SK-N-SH (cell line): ENCODE results near the gene FAM124A. TPM values are rescaled to one million over a fixed set of nuclear protein-coding genes. Genes with fewer than 3 reads are reported as not detected.

Experiments
- CTCF ChIA-PET: fragments of 300-600, 350-600 bp; formaldehyde crosslinking; extraction: SDS; loops from one replicate; lab custom pipeline; 2021; lab: Yijun Ruan, JAX
- POLR2A ChIA-PET: fragments of 350-600 bp; sonication (Branson Sonifier 250); formaldehyde crosslinking; extraction: SDS; loops from one replicate; lab custom pipeline; 2020; ENCODE audit warnings: antibody characterized with exemption, inconsistent platforms; lab: Yijun Ruan, JAX
- DNase-seq: peaks from one replicate; pipeline ENCODE4 v3.0.0; 2012
- H2AFZ ChIP-seq: fragments of 200-600 bp; sonication (generic); 2 replicates; pipeline ENCODE4 v1.8.1; 2016; ENCODE audit warnings: antibody characterized with exemption, mild to moderate bottlenecking, low read depth
- H3F3A ChIP-seq: fragments of 200-600 bp; sonication (generic); replicated peaks from 2 replicates; pipeline ENCODE3; 2016; ENCODE audit warnings: antibody characterized with exemption, mild to moderate bottlenecking; ENCODE audit not compliant: insufficient read depth
- H3K27ac ChIP-seq, 2 experiments: fragments of 200-500 bp in 1 of 2; fragments of 200-600 bp in 1 of 2; sonication (Bioruptor generic) in 1 of 2; sonication (generic), shearing (Covaris generic) in 1 of 2; 2 replicates each; pipeline versions ENCODE4 v1.5.1 to v1.6.1; 2014 to 2016; ENCODE audit warnings: low read depth in 2 of 2, inconsistent platforms in 1 of 2, low read length in 1 of 2, mild to moderate bottlenecking in 1 of 2, mixed read lengths in 1 of 2
- H3K27me3 ChIP-seq: fragments of 200-600 bp; sonication (generic), shearing (Covaris generic); 2 replicates; pipeline ENCODE4 v1.6.1; 2016; ENCODE audit warnings: mixed run types; ENCODE audit not compliant: insufficient read depth
- H3K36me3 ChIP-seq, 2 experiments: fragments of 200-500 bp in 1 of 2; fragments of 200-600 bp in 1 of 2; sonication (Bioruptor generic) in 1 of 2; sonication (generic) in 1 of 2; replicated peaks in 1 of 2; 2 replicates each; pipeline versions ENCODE3 to v1.5.1; 2014 to 2016; ENCODE audit warnings: low read length in 1 of 2, mild to moderate bottlenecking in 1 of 2; ENCODE audit not compliant: insufficient read depth in 2 of 2, control insufficient read depth in 1 of 2
- H3K4me1 ChIP-seq, 2 experiments: fragments of 200-500 bp in 1 of 2; fragments of 200-600 bp in 1 of 2; sonication (Bioruptor generic) in 1 of 2; sonication (generic), shearing (Covaris generic) in 1 of 2; 2 replicates each; pipeline versions ENCODE4 v1.5.1 to v1.6.1; 2014 to 2016; ENCODE audit warnings: low read depth in 1 of 2, low read length in 1 of 2, mixed run types in 1 of 2; ENCODE audit not compliant: insufficient read depth in 2 of 2, control insufficient read depth in 1 of 2
- H3K4me2 ChIP-seq: fragments of 200-600 bp; sonication (generic), shearing (Covaris generic); 2 replicates; pipeline ENCODE4 v1.6.1; 2017; ENCODE audit warnings: mixed run types
- H3K4me3 ChIP-seq, 2 experiments: fragments of 200-500 bp in 1 of 2; fragments of 200-600 bp in 1 of 2; sonication (Bioruptor generic) in 1 of 2; sonication (generic), shearing (Covaris generic) in 1 of 2; 2 replicates each; pipeline versions ENCODE4 v1.5.1 to v1.8.1; 2014 to 2016; ENCODE audit warnings: low read depth in 2 of 2, inconsistent platforms in 1 of 2, low read length in 1 of 2, mild to moderate bottlenecking in 1 of 2, mixed read lengths in 1 of 2, moderate library complexity in 1 of 2
- H3K79me2 ChIP-seq: fragments of 200-600 bp; sonication (generic); 2 replicates; pipeline ENCODE4 v1.8.1; 2017; ENCODE audit warnings: mild to moderate bottlenecking; ENCODE audit not compliant: insufficient read depth
- H3K9ac ChIP-seq: fragments of 200-600 bp; sonication (generic); 2 replicates; pipeline ENCODE4 v1.6.1; 2017; ENCODE audit warnings: mixed run types
- H3K9me2 ChIP-seq: fragments of 200-600 bp; sonication (generic); 2 replicates; pipeline ENCODE4 v1.6.1; 2017; ENCODE audit warnings: mixed run types
- H3K9me3 ChIP-seq: fragments of 200-600 bp; sonication (generic); 2 replicates; pipeline ENCODE4 v1.6.1; 2017; ENCODE audit warnings: mixed run types, mild to moderate bottlenecking, moderate library complexity
- H4K20me1 ChIP-seq: fragments of 200-600 bp; sonication (generic); 2 replicates; pipeline ENCODE4 v1.6.1; 2017; ENCODE audit warnings: mild to moderate bottlenecking, mixed run types; ENCODE audit not compliant: insufficient read depth
- CTCF ChIP-seq: fragments of 200-600 bp; sonication (generic); IDR thresholded peaks from 2 replicates; pipeline ENCODE4 v1.6.1; 2017; ENCODE audit warnings: antibody characterized with exemption, mild to moderate bottlenecking, moderate library complexity
- ELF1 ChIP-seq: IDR thresholded peaks from 2 replicates; pipeline ENCODE4 v1.4.0; 2012
- EP300 ChIP-seq, 2 experiments: IDR thresholded peaks; 2 replicates each; pipeline versions ENCODE4 v1.4.0 to v1.6.1; 2012; ENCODE audit warnings: borderline replicate concordance in 1 of 2, low read depth in 1 of 2, low read length in 1 of 2
- FOXJ3 ChIP-seq: sonication (generic); formaldehyde crosslinking; IDR thresholded peaks from 2 replicates; pipeline ENCODE4 v1.5.1; 2020; ENCODE audit warnings: mild to moderate bottlenecking, missing genetic modification reagents
- FOXM1 ChIP-seq: IDR thresholded peaks from 2 replicates; pipeline ENCODE4 v1.4.0; 2012; ENCODE audit warnings: low read depth, mild to moderate bottlenecking
- GABPA ChIP-seq: IDR thresholded peaks from 2 replicates; pipeline ENCODE4 v1.4.0; 2012; ENCODE audit warnings: low read depth, mild to moderate bottlenecking
- JUND ChIP-seq: IDR thresholded peaks from 2 replicates; pipeline ENCODE4 v1.4.0; 2012
- MEF2A ChIP-seq: IDR thresholded peaks from 2 replicates; pipeline ENCODE4 v1.4.0; 2012; ENCODE audit warnings: low read depth, borderline replicate concordance
- NRF1 ChIP-seq: IDR thresholded peaks from 2 replicates; pipeline ENCODE4 v1.6.1; 2012; ENCODE audit warnings: low read depth, mild to moderate bottlenecking, low read length
- RXRA ChIP-seq: IDR thresholded peaks from 2 replicates; pipeline ENCODE4 v1.4.0; 2012; ENCODE audit warnings: low read depth, mild to moderate bottlenecking, borderline replicate concordance
- TAF1 ChIP-seq: IDR thresholded peaks from 2 replicates; pipeline ENCODE4 v1.6.1; 2012; ENCODE audit warnings: low read depth, mild to moderate bottlenecking, low read length, moderate library complexity, borderline replicate concordance
- TEAD4 ChIP-seq: IDR thresholded peaks from 2 replicates; pipeline ENCODE4 v1.4.0; 2012; ENCODE audit warnings: mild to moderate bottlenecking, borderline replicate concordance; ENCODE audit not compliant: insufficient read depth
- ZBTB33 ChIP-seq: IDR thresholded peaks from 2 replicates; pipeline ENCODE4 v1.4.0; 2012; ENCODE audit warnings: low read depth, borderline replicate concordance
- WGBS: methylation state at CpG from one replicate; pipeline ENCODE4 v1.1.6; 2017; ENCODE audit warnings: low lambda C conversion rate; 5-methylcytosine and 5-hydroxymethylcytosine counted together
- polyA plus RNA-seq, 3 experiments: library from polyadenylated mRNA; depleted of rRNA; stranded (reverse); fragments of >200 nt; gene quantifications; 2 replicates each; pipeline ENCODE4 v1.2.3, GENCODE V29; 2012
- TF ChIP-seq, protein P1 (sequence below): IDR thresholded peaks from 2 replicates; pipeline ENCODE4 v1.4.0; 2012; ENCODE audit warnings: low read depth, borderline replicate concordance
- TF ChIP-seq, protein P2 (sequence below): fragments of 150-350 bp; IDR thresholded peaks from 2 replicates; pipeline ENCODE4 v1.6.1; 2016; ENCODE audit warnings: mild to moderate bottlenecking, low read depth, low read length
- TF ChIP-seq, protein P3 (sequence below): IDR thresholded peaks from 2 replicates; pipeline ENCODE4 v1.4.0; 2012; ENCODE audit warnings: low read depth
- TF ChIP-seq, protein P4 (sequence below): fragments of 150-350 bp; IDR thresholded peaks from 2 replicates; pipeline ENCODE4 v1.6.1; 2017; ENCODE audit warnings: antibody characterized with exemption, low read length, low read depth, borderline replicate concordance

FAM124A gene
- polyA plus RNA-seq, 1 of the 3 experiments (the other 2 are of a cell fraction), result 1.5 TPM

DNA sequence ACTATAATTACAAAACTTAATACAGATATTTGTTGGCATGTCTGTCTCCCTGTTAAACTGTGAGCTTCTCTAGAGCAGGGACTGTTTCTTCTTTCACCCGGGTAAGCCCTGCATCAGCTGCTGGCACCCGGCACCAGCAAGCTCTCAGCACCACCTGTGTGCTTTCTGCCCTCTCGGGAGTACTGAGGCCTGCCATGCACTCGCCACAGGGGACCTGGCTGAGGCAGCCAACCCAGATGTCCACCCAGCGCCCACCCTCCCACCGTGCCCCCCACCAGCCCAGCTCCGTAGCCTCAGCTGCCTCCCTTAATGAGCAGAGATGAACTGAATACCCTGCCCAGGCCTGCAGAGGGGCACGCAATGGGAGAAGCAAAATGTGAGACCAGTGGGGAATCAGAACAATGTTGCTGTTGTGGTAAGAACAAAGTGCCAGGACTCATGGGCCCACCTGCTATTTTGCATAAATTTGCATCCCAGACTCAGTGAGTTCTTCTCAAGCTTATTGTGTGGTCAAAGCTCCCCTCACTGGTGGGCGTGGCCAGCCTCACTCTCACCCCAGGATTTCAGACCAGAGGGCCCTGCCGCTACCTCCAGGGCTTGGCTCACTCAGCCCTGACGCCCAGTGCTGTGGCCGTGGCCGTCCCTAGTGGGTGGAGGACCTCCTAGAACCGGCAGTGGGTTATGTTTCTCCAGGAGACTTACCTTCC is 102.7 kb downstream of the FAM124A start:
- DNase-seq, result no peak
- H3K36me3 ChIP-seq, result no peaks in the 10 kb centered on the region
- H3K79me2 ChIP-seq, result no peaks in the 10 kb centered on the region
- H3K9me2 ChIP-seq, result no peaks in the 10 kb centered on the region
- CTCF ChIA-PET, result interaction anchor here (1.1 to 1.2 kb wide), 2 partner anchors 19 to 473 kb away, joined by 3 to 4 read pairs; no protein-coding TSS in a partner anchor
- H3K9me3 ChIP-seq, result no peaks in the 10 kb centered on the region
- TF ChIP-seq ELF1 (no peak), TEAD4 (no peak), ZBTB33 (no peak), MEF2A (no peak), EP300 (IDR thresholded peaks at IDR 0.05; ENCODE audit: borderline replicate concordance in 1 of 2, low read depth in 1 of 2, low read length in 1 of 2) (no peak), FOXJ3 (CRISPR knock-in tag) (no peak), JUND (no peak), TAF1 (no peak), GABPA (no peak), CTCF (no peak), FOXM1 (no peak), RXRA (no peak), NRF1 (no peak)
- TF ChIP-seq, protein P1, sequence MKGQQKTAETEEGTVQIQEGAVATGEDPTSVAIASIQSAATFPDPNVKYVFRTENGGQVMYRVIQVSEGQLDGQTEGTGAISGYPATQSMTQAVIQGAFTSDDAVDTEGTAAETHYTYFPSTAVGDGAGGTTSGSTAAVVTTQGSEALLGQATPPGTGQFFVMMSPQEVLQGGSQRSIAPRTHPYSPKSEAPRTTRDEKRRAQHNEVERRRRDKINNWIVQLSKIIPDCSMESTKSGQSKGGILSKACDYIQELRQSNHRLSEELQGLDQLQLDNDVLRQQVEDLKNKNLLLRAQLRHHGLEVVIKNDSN, result no peak
- TF ChIP-seq, protein P2, sequence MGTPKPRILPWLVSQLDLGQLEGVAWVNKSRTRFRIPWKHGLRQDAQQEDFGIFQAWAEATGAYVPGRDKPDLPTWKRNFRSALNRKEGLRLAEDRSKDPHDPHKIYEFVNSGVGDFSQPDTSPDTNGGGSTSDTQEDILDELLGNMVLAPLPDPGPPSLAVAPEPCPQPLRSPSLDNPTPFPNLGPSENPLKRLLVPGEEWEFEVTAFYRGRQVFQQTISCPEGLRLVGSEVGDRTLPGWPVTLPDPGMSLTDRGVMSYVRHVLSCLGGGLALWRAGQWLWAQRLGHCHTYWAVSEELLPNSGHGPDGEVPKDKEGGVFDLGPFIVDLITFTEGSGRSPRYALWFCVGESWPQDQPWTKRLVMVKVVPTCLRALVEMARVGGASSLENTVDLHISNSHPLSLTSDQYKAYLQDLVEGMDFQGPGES, result no peak
- TF ChIP-seq, protein P3, sequence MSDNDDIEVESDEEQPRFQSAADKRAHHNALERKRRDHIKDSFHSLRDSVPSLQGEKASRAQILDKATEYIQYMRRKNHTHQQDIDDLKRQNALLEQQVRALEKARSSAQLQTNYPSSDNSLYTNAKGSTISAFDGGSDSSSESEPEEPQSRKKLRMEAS, result no peak
- TF ChIP-seq, protein P4, sequence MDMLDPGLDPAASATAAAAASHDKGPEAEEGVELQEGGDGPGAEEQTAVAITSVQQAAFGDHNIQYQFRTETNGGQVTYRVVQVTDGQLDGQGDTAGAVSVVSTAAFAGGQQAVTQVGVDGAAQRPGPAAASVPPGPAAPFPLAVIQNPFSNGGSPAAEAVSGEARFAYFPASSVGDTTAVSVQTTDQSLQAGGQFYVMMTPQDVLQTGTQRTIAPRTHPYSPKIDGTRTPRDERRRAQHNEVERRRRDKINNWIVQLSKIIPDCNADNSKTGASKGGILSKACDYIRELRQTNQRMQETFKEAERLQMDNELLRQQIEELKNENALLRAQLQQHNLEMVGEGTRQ, result no peak
- H2AFZ ChIP-seq, result no peak overlapping the region
- POLR2A ChIA-PET, result interaction anchor here (1.0 kb wide), 1 partner anchor 461 kb away, joined by 3 read pairs; no protein-coding TSS in a partner anchor
- H3K4me3 ChIP-seq, result no peak overlapping the region
- WGBS, result 50% methylated on average over 11 of the region's 14 CpGs
- H3K9ac ChIP-seq, result no peak overlapping the region
- H3K27me3 ChIP-seq, result no peaks in the 10 kb centered on the region
- no peaks in the 10 kb centered on the region; a peak in 1 of 4 replicates for H3K4me1 ChIP-seq
- no peak overlapping the region for H3K4me2 ChIP-seq
- H3F3A ChIP-seq, result no peaks in the 10 kb centered on the region
- H3K27ac ChIP-seq, result no peak overlapping the region
- H4K20me1 ChIP-seq, result no peaks in the 10 kb centered on the region
